A549 (cell line): Measurements from ENCODE around the gene TAF11L7. TPM values are rescaled to one million over a fixed set of nuclear protein-coding genes. Genes with fewer than 3 reads are reported as not detected.

Experiments used
- ATAC-seq, 2 experiments: fragments of 200-7000 bp in 1 of 2; fragments of >200 bp in 1 of 2; cut with Nextera tagmentation in 1 of 2; cut with Tn5 transposase in 1 of 2; 3 replicates each; pipeline versions ENCODE4 v1.8.0 to v1.9.1; 2018 to 2020; ENCODE audit warnings: mild to moderate bottlenecking in 1 of 2, moderate library complexity in 1 of 2
- CTCF ChIA-PET: fragments of 300-600 bp; sonication (Branson Sonifier 250); formaldehyde crosslinking; extraction: SDS; loops from one replicate; lab custom pipeline; 2021; ENCODE audit warnings: antibody characterized with exemption, inconsistent platforms; lab: Yijun Ruan, JAX
- POLR2A ChIA-PET: fragments of 350-600 bp; formaldehyde crosslinking; extraction: SDS; loops from one replicate; lab custom pipeline; 2021; ENCODE audit warnings: antibody characterized with exemption, inconsistent platforms; lab: Yijun Ruan, JAX
- DNase-seq, 2 experiments: peaks; one replicate each; pipeline versions ENCODE4 v3.0.0 to v3.0.0-alpha.2; 2011 to 2016; ENCODE audit warnings: low read depth in 1 of 2, low spot score in 1 of 2
- FAIRE-seq: peaks from 2 replicates; lab custom pipeline; 2011; peaks lifted over from hg19 to GRCh38; lab: Jason Lieb, UNC
- H3K27ac ChIP-seq, 2 experiments: fragments of >200 bp; sonication (Bioruptor Twin); formaldehyde crosslinking; 3 replicates each; pipeline ENCODE4 v1.5.1; 2016 to 2017
- H3K4me1 ChIP-seq: fragments of >200 bp; sonication (Bioruptor Twin); formaldehyde crosslinking; 3 replicates; pipeline ENCODE4 v1.6.1; 2016
- H3K4me2 ChIP-seq: fragments of >200 bp; sonication (Bioruptor Twin); formaldehyde crosslinking; 3 replicates; pipeline ENCODE4 v1.6.1; 2016
- H3K4me3 ChIP-seq: fragments of >200 bp; sonication (Bioruptor Twin); formaldehyde crosslinking; 3 replicates; pipeline ENCODE4 v1.5.1; 2016
- H3K9me3 ChIP-seq: fragments of >200 bp; sonication (Bioruptor Twin); formaldehyde crosslinking; 3 replicates; pipeline ENCODE4 v1.6.1; 2016
- ATOH8 ChIP-seq: fragments of 250-450 bp; sonication (Bioruptor Pico); IDR thresholded peaks from 2 replicates; pipeline ENCODE4 v1.5.0; 2020; ENCODE audit warnings: low read depth, mild to moderate bottlenecking, moderate library complexity
- CBX8 ChIP-seq: fragments of 200-600 bp; sonication (generic); IDR thresholded peaks from 2 replicates; pipeline ENCODE4 v1.6.1; 2016
- CHD2 ChIP-seq: fragments of 150-350 bp; IDR thresholded peaks from 2 replicates; pipeline ENCODE4 v1.6.1; 2014; ENCODE audit warnings: low read length; ENCODE audit not compliant: partially characterized antibody
- CTCF ChIP-seq: fragments of >200 bp; sonication (Bioruptor Twin); formaldehyde crosslinking; IDR thresholded peaks from 3 replicates; pipeline ENCODE4 v1.5.1; 2016
- EHF ChIP-seq: fragments of 250-450 bp; sonication (Bioruptor Pico); IDR thresholded peaks from 2 replicates; pipeline ENCODE4 v1.5.0; 2020; ENCODE audit warnings: mild to moderate bottlenecking
- FOXS1 ChIP-seq: fragments of 250-450 bp; sonication (Bioruptor Pico); IDR thresholded peaks from 2 replicates; pipeline ENCODE4 v1.5.0; 2020; ENCODE audit warnings: mild to moderate bottlenecking, moderate library complexity
- HDAC2 ChIP-seq: fragments of 200-600 bp; sonication (generic); IDR thresholded peaks from 2 replicates; pipeline ENCODE4 v1.6.1; 2016
- HMGXB4 ChIP-seq: fragments of 250-450 bp; sonication (Bioruptor Pico); IDR thresholded peaks from 2 replicates; pipeline ENCODE4 v1.5.0; 2021; ENCODE audit warnings: mild to moderate bottlenecking, moderate library complexity, borderline replicate concordance
- KDM1A ChIP-seq: fragments of 200-600 bp; sonication (generic); IDR thresholded peaks from 2 replicates; pipeline ENCODE4 v1.6.1; 2016; ENCODE audit warnings: low read depth, mild to moderate bottlenecking
- PBX3 ChIP-seq: IDR thresholded peaks from 2 replicates; pipeline ENCODE4 v1.6.1; 2012
- POLR2AphosphoS2 ChIP-seq: conservative IDR thresholded peaks from 2 replicates; pipeline ENCODE4 v1.6.1; 2012; ENCODE audit warnings: low read length, improper control_type of control experiment, inconsistent platforms
- RCOR1 ChIP-seq: fragments of 150-350 bp; IDR thresholded peaks from 2 replicates; pipeline ENCODE4 v1.6.1; 2014; ENCODE audit warnings: antibody characterized with exemption, low read length, low read depth
- REST ChIP-seq: fragments of 200-600 bp; sonication (generic); IDR thresholded peaks from 2 replicates; pipeline ENCODE4 v1.6.1; 2016; ENCODE audit warnings: antibody characterized with exemption, mild to moderate bottlenecking, moderate library complexity
- TP53 ChIP-seq: fragments of 250-450 bp; sonication (Bioruptor Pico); IDR thresholded peaks from 2 replicates; pipeline ENCODE4 v1.5.0; 2021; ENCODE audit warnings: mild to moderate bottlenecking, moderate library complexity
- ZFP36 ChIP-seq: fragments of 450-650 bp; IDR thresholded peaks from 2 replicates; pipeline ENCODE4 v1.6.1; 2014; ENCODE audit warnings: borderline replicate concordance; ENCODE audit not compliant: partially characterized antibody
- WGBS: methylation state at CpG from one replicate; pipeline ENCODE4 v1.1.6; 2017; ENCODE audit errors: missing lambda C conversion rate; 5-methylcytosine and 5-hydroxymethylcytosine counted together
- polyA plus RNA-seq, 4 experiments: library from polyadenylated mRNA; depleted of rRNA in 3 of 4; stranded (reverse); fragments of >200 nt; fragmentation: RNase III in 1 of 4; extraction: RNeasy Plus Mini Kit Qiagen cat#74134 plus additional on column Dnase treatment in 1 of 4; gene quantifications; 2 replicates in 3 of 4; 3 replicates in 1 of 4; pipeline ENCODE4 v1.2.3, GENCODE V29; 2011 to 2017

TAF11L7 gene
- polyA plus RNA-seq, 2 of the 4 experiments (the other 2 are of a cell fraction): not detected

GRCh38 chr5:17620627-17621026 lies 35.1 kb upstream of the TAF11L7 start:
- CTCF ChIA-PET: interaction anchor here (0.5 kb wide), 1 partner anchor 742 kb away, joined by 4 read pairs; no protein-coding TSS in a partner anchor

GRCh38 chr5:17619354-17619753 lies 33.8 kb upstream of the TAF11L7 start:
- POLR2A ChIA-PET: no interaction called here
- CTCF ChIA-PET: no interaction called here
- peak in 1 of 2 experiments; percentile 7 for DNase-seq
- no peaks in the 10 kb centered on the region for H3K9me3 ChIP-seq
- H3K27ac ChIP-seq: peak overlapping the region in 1 of 2 experiments; percentile 55; a peak in 2 of 6 replicates
- no peak for ATAC-seq
- 36% methylated on average over 3 of the region's 3 CpGs for WGBS
- H3K4me2 ChIP-seq: peak overlapping the region; percentile 5; the same call in 2 of the 3 replicates
- H3K4me3 ChIP-seq: no peak overlapping the region
- no peak for FAIRE-seq
- H3K4me1 ChIP-seq: peaks cover 7% of the 10 kb centered on the region
- no peak for TF ChIP-seq HDAC2
- no peak for TF ChIP-seq RCOR1
- TF ChIP-seq PBX3: no peak
- no peak for TF ChIP-seq KDM1A
- no peak for TF ChIP-seq ATOH8 (CRISPR knock-in tag)
- TF ChIP-seq REST: no peak
- no peak for TF ChIP-seq ZFP36
- no peak for TF ChIP-seq FOXS1 (CRISPR knock-in tag)
- no peak for TF ChIP-seq TP53 (CRISPR knock-in tag)
- no peak for TF ChIP-seq POLR2AphosphoS2
- TF ChIP-seq CHD2: no peak
- no peak for TF ChIP-seq EHF (CRISPR knock-in tag)
- TF ChIP-seq HMGXB4: no peak
- TF ChIP-seq CBX8: no peak

More at GRCh38 chr5:17620627-17621026, 35.1 kb upstream of the TAF11L7 start:
- H3K4me2 ChIP-seq: no peak overlapping the region
- H3K4me3 ChIP-seq: no peak overlapping the region
- no peaks in the 10 kb centered on the region for H3K9me3 ChIP-seq
- POLR2A ChIA-PET: no interaction called here
- FAIRE-seq (no peak), ATAC-seq (no peak), DNase-seq (peak in 1 of 2 experiments; percentile 4)
- 93% methylated on average over 11 of the region's 17 CpGs for WGBS
- peak overlapping the region in 1 of 2 experiments; percentile 24; a peak in 1 of 6 replicates for H3K27ac ChIP-seq
- peak; percentile 9; the same call in 1 of the 3 replicates for TF ChIP-seq CTCF
- TF ChIP-seq HMGXB4: no peak
- TF ChIP-seq ATOH8 (CRISPR knock-in tag): no peak
- TF ChIP-seq POLR2AphosphoS2: no peak
- peaks cover 7% of the 10 kb centered on the region for H3K4me1 ChIP-seq
